IMR-90 (cell line): ENCODE results near the gene ZNF33B. TPM values are rescaled to one million over a fixed set of nuclear protein-coding genes. Genes with fewer than 3 reads are reported as not detected.

Source experiments
- ATAC-seq: fragments of 200-7000 bp; cut with Tn5 transposase; 2 replicates; pipeline ENCODE4 v1.9.1; 2020; ENCODE audit warnings: low read depth, mild to moderate bottlenecking, moderate library complexity
- BruUV-seq: library from RNA; stranded (reverse); fragments of 400-500 nt; replicated peaks from 2 replicates; lab custom pipeline; 2021; lab: Mats Ljungman, UMichigan
- CTCF ChIA-PET: fragments of 300-600 bp; formaldehyde crosslinking; extraction: SDS; loops from one replicate; lab custom pipeline; 2021; ENCODE audit warnings: antibody characterized with exemption; lab: Yijun Ruan, JAX
- POLR2A ChIA-PET: fragments of 300-600 bp; sonication (Branson Sonifier 250); formaldehyde crosslinking; loops from one replicate; lab custom pipeline; 2022; ENCODE audit warnings: antibody characterized with exemption; ENCODE audit not compliant: unreplicated experiment; lab: Charles Lee
- DNase-seq: peaks from one replicate; pipeline ENCODE4 v3.0.0; 2013
- H2AFZ ChIP-seq: replicated peaks from 2 replicates; pipeline ENCODE3; 2013; ENCODE audit warnings: low read length, mild to moderate bottlenecking; ENCODE audit not compliant: poor library complexity
- H2AK5ac ChIP-seq: 2 replicates; pipeline ENCODE4 v1.6.1; 2013; ENCODE audit warnings: low read depth, low read length, inconsistent platforms
- H2AK9ac ChIP-seq: replicated peaks from 2 replicates; pipeline ENCODE3; 2013; ENCODE audit warnings: mild to moderate bottlenecking, low read depth, low read length, moderate library complexity; ENCODE audit not compliant: poor library complexity
- H2BK120ac ChIP-seq: 2 replicates; pipeline ENCODE4 v1.6.1; 2013; ENCODE audit warnings: low read depth, low read length, inconsistent platforms
- H2BK15ac ChIP-seq: 3 replicates; pipeline ENCODE4 v1.6.1; 2013; ENCODE audit warnings: low read depth, low read length, inconsistent platforms
- H2BK20ac ChIP-seq: 2 replicates; pipeline ENCODE4 v1.6.1; 2013; ENCODE audit warnings: low read depth, mild to moderate bottlenecking, inconsistent platforms, low read length, moderate library complexity
- H2BK5ac ChIP-seq: 2 replicates; pipeline ENCODE4 v1.6.1; 2013; ENCODE audit warnings: mild to moderate bottlenecking, low read depth, low read length, inconsistent platforms; ENCODE audit not compliant: poor library complexity, severe bottlenecking
- H3K14ac ChIP-seq: replicated peaks from 2 replicates; pipeline ENCODE4 v1.6.1; 2013; ENCODE audit warnings: low read depth, low read length, inconsistent platforms
- H3K18ac ChIP-seq: 2 replicates; pipeline ENCODE4 v1.6.1; 2013; ENCODE audit warnings: low read depth, low read length, control low read depth
- H3K23ac ChIP-seq: 2 replicates; pipeline ENCODE4 v1.6.1; 2013; ENCODE audit warnings: low read depth, low read length, inconsistent platforms
- H3K27ac ChIP-seq: 2 replicates; pipeline ENCODE4 v1.5.1; 2013; ENCODE audit warnings: mild to moderate bottlenecking, control low read depth, low read length; ENCODE audit not compliant: insufficient read depth
- H3K27me3 ChIP-seq: 2 replicates; pipeline ENCODE4 v1.6.1; 2013; ENCODE audit warnings: low read length; ENCODE audit not compliant: control insufficient read depth, insufficient read depth
- H3K36me3 ChIP-seq: 2 replicates; pipeline ENCODE4 v1.6.1; 2013; ENCODE audit warnings: low read length, mixed read lengths; ENCODE audit not compliant: control insufficient read depth, insufficient read depth
- H3K4ac ChIP-seq: 2 replicates; pipeline ENCODE4 v1.6.1; 2013; ENCODE audit warnings: low read depth, low read length, inconsistent platforms
- H3K4me1 ChIP-seq: 2 replicates; pipeline ENCODE4 v1.6.1; 2013; ENCODE audit warnings: low read length, mixed read lengths; ENCODE audit not compliant: control insufficient read depth, insufficient read depth
- H3K4me2 ChIP-seq: 2 replicates; pipeline ENCODE4 v1.6.1; 2013; ENCODE audit warnings: low read depth, mild to moderate bottlenecking, control low read depth, low read length, moderate library complexity
- H3K4me3 ChIP-seq: 2 replicates; pipeline ENCODE4 v1.5.1; 2013; ENCODE audit warnings: low read depth, mild to moderate bottlenecking, control low read depth, low read length, moderate library complexity; ENCODE audit not compliant: insufficient read depth
- H3K56ac ChIP-seq: 2 replicates; pipeline ENCODE4 v1.6.1; 2013; ENCODE audit warnings: low read length, inconsistent platforms; ENCODE audit not compliant: insufficient read depth; ENCODE audit errors: extremely low read depth
- H3K79me1 ChIP-seq, 2 experiments: 2 replicates each; pipeline ENCODE4 v1.6.1; 2013; ENCODE audit warnings: low read length in 2 of 2, inconsistent platforms in 1 of 2, low read depth in 1 of 2
- H3K9ac ChIP-seq: 2 replicates; pipeline ENCODE4 v1.6.1; 2013; ENCODE audit warnings: low read depth, low read length, control low read depth
- H3K9me1 ChIP-seq: 2 replicates; pipeline ENCODE4 v1.6.1; 2013; ENCODE audit warnings: low read length, inconsistent platforms; ENCODE audit not compliant: insufficient read depth
- H3K9me3 ChIP-seq: 2 replicates; pipeline ENCODE4 v1.6.1; 2013; ENCODE audit warnings: low read length; ENCODE audit not compliant: control insufficient read depth, insufficient read depth
- H4K20me1 ChIP-seq: 2 replicates; pipeline ENCODE4 v1.6.1; 2013; ENCODE audit warnings: low read length, inconsistent platforms; ENCODE audit not compliant: insufficient read depth
- H4K5ac ChIP-seq: 2 replicates; pipeline ENCODE4 v1.6.1; 2013; ENCODE audit warnings: mild to moderate bottlenecking, low read depth, low read length, control low read depth
- H4K8ac ChIP-seq, 2 experiments: 2 replicates each; pipeline ENCODE4 v1.6.1; 2013; ENCODE audit warnings: low read depth in 2 of 2, low read length in 2 of 2, control low read depth in 1 of 2, inconsistent platforms in 1 of 2
- H4K91ac ChIP-seq: 2 replicates; pipeline ENCODE4 v1.6.1; 2013; ENCODE audit warnings: low read depth, low read length, inconsistent platforms; ENCODE audit not compliant: insufficient read depth
- BHLHE40 ChIP-seq: fragments of 150-350 bp; IDR thresholded peaks from 2 replicates; pipeline ENCODE4 v1.6.1; 2016; ENCODE audit warnings: mild to moderate bottlenecking, low read depth, low read length
- CEBPB ChIP-seq: IDR thresholded peaks from 2 replicates; pipeline ENCODE4 v1.6.1; 2012; ENCODE audit warnings: low read depth, low read length, improper control_type of control experiment
- CHD1 ChIP-seq: IDR thresholded peaks from 2 replicates; pipeline ENCODE4 v1.6.1; 2012; ENCODE audit warnings: low read depth, low read length, improper control_type of control experiment
- FOS ChIP-seq: fragments of 150-350 bp; IDR thresholded peaks from 2 replicates; pipeline ENCODE4 v1.6.1; 2016; ENCODE audit warnings: low read depth, low read length
- MAFK ChIP-seq: IDR thresholded peaks from 2 replicates; pipeline ENCODE4 v1.6.1; 2012; ENCODE audit warnings: low read depth, low read length, improper control_type of control experiment
- MAZ ChIP-seq: IDR thresholded peaks from 2 replicates; pipeline ENCODE4 v1.6.1; 2012; ENCODE audit warnings: low read depth, mild to moderate bottlenecking, low read length, improper control_type of control experiment, moderate library complexity, borderline replicate concordance
- MXI1 ChIP-seq: IDR thresholded peaks from 2 replicates; pipeline ENCODE4 v1.6.1; 2012; ENCODE audit warnings: low read depth, mild to moderate bottlenecking, low read length, moderate library complexity, borderline replicate concordance
- NFE2L2 ChIP-seq: fragments of 150-350 bp; IDR thresholded peaks from 2 replicates; pipeline ENCODE4 v1.6.1; 2016; ENCODE audit warnings: low read depth, mild to moderate bottlenecking, low read length
- POLR2A ChIP-seq: IDR thresholded peaks from 2 replicates; pipeline ENCODE4 v1.6.1; 2012; ENCODE audit warnings: mild to moderate bottlenecking, low read depth, low read length
- RAD21 ChIP-seq: IDR thresholded peaks from 2 replicates; pipeline ENCODE4 v1.6.1; 2012; ENCODE audit warnings: low read length, improper control_type of control experiment
- RCOR1 ChIP-seq: IDR thresholded peaks from 2 replicates; pipeline ENCODE4 v1.6.1; 2012; ENCODE audit warnings: mild to moderate bottlenecking, low read length, improper control_type of control experiment; ENCODE audit not compliant: insufficient replicate concordance
- RFX5 ChIP-seq: IDR thresholded peaks from 2 replicates; pipeline ENCODE4 v1.8.0; 2012; ENCODE audit warnings: low read depth, mild to moderate bottlenecking, low read length, moderate library complexity
- SMC3 ChIP-seq: fragments of 150-350 bp; IDR thresholded peaks from 2 replicates; pipeline ENCODE4 v1.6.1; 2016; ENCODE audit warnings: low read depth, mild to moderate bottlenecking, antibody characterized with exemption, low read length, moderate library complexity
- WGBS, 2 experiments: methylation state at CpG; one replicate each; pipeline versions ENCODE4 v1.1.5 to v1.1.7; 2013; ENCODE audit warnings: missing lambda C conversion rate in 2 of 2; ENCODE audit not compliant: insufficient read length in 1 of 2; ENCODE audit errors: extremely low coverage in 2 of 2; 5-methylcytosine and 5-hydroxymethylcytosine counted together
- dilution Hi-C: fragments of 300-500 bp; cut with HindIII; formaldehyde crosslinking; loops from one replicate; pipeline ENCODE4 v1.14.3; 2018; ENCODE audit warnings: low sequenced_read_pairs; ENCODE audit not compliant: unreplicated experiment
- in situ Hi-C: fragments of 300-500 bp; cut with MboI; formaldehyde crosslinking; loops from 3 replicates; pipeline ENCODE4 v1.14.3; 2019; ENCODE audit warnings: low sequenced_read_pairs, inconsistent platforms, mixed read lengths
- intact Hi-C: fragments of 100-400 bp; cut with micrococcal nuclease; formaldehyde crosslinking; loops from 2 replicates; pipeline ENCODE4 v1.10.0; 2022
- polyA plus RNA-seq, 3 experiments: library from polyadenylated mRNA; depleted of rRNA; stranded (reverse); fragments of >200 nt; gene quantifications; 2 replicates each; pipeline ENCODE4 v1.2.3, GENCODE V29; 2012; ENCODE audit warnings: low replicate concordance in 1 of 3
- total RNA-seq: library from RNA; depleted of rRNA; stranded (reverse); fragments of >200 nt; gene quantifications from 2 replicates; pipeline ENCODE4 v1.2.3, GENCODE V29; 2012
- TF ChIP-seq, protein P1 (sequence below): conservative IDR thresholded peaks from 2 replicates; pipeline ENCODE4 v1.5.1; 2012; ENCODE audit warnings: mild to moderate bottlenecking, low read depth, low read length, improper control_type of control experiment
- TF ChIP-seq, protein P2 (sequence below): fragments of 150-350 bp; IDR thresholded peaks from 2 replicates; pipeline ENCODE4 v1.6.1; 2016; ENCODE audit warnings: low read depth, mild to moderate bottlenecking, low read length, moderate library complexity, borderline replicate concordance
- TF ChIP-seq, protein P3 (sequence below): fragments of 150-350 bp; IDR thresholded peaks from 2 replicates; pipeline ENCODE4 v1.6.1; 2017; ENCODE audit warnings: mild to moderate bottlenecking, antibody characterized with exemption, low read length, low read depth

The ZNF33B gene
- total and polyA plus RNA-seq, 2 of the 4 experiments (the other 2 are of a cell fraction) = 2.1 to 4.5 TPM

DNA sequence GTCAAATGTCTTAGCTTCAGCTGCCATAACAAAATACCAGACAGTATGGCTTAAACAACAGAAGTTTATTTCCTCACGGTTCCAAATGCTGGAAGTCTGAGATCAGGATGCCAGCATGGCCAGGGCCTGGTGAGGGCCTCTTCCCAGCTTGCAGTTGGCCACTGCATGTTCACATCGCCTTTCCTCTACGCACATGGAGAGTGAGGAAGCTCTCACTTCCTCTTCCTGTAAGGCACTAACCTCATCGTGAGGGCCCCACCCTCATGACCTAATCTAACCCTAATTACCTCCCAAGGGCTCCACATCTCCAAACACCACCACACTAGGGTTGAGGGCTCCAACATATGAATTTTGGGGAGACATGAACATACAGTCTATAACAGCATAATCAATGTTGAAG, 14.4 kb downstream of the ZNF33B start:
- TF ChIP-seq, protein P1, sequence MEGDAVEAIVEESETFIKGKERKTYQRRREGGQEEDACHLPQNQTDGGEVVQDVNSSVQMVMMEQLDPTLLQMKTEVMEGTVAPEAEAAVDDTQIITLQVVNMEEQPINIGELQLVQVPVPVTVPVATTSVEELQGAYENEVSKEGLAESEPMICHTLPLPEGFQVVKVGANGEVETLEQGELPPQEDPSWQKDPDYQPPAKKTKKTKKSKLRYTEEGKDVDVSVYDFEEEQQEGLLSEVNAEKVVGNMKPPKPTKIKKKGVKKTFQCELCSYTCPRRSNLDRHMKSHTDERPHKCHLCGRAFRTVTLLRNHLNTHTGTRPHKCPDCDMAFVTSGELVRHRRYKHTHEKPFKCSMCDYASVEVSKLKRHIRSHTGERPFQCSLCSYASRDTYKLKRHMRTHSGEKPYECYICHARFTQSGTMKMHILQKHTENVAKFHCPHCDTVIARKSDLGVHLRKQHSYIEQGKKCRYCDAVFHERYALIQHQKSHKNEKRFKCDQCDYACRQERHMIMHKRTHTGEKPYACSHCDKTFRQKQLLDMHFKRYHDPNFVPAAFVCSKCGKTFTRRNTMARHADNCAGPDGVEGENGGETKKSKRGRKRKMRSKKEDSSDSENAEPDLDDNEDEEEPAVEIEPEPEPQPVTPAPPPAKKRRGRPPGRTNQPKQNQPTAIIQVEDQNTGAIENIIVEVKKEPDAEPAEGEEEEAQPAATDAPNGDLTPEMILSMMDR = no peak
- TF ChIP-seq FOS (no peak), BHLHE40 (no peak), MAFK (no peak), SMC3 (no peak), RAD21 (no peak), RCOR1 (no peak), CEBPB (no peak), CHD1 (no peak), MAZ (no peak), NFE2L2 (no peak), MXI1 (no peak), RFX5 (no peak), POLR2A (no peak)
- TF ChIP-seq, protein P2, sequence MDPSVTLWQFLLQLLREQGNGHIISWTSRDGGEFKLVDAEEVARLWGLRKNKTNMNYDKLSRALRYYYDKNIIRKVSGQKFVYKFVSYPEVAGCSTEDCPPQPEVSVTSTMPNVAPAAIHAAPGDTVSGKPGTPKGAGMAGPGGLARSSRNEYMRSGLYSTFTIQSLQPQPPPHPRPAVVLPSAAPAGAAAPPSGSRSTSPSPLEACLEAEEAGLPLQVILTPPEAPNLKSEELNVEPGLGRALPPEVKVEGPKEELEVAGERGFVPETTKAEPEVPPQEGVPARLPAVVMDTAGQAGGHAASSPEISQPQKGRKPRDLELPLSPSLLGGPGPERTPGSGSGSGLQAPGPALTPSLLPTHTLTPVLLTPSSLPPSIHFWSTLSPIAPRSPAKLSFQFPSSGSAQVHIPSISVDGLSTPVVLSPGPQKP = no peak
- TF ChIP-seq, protein P3, sequence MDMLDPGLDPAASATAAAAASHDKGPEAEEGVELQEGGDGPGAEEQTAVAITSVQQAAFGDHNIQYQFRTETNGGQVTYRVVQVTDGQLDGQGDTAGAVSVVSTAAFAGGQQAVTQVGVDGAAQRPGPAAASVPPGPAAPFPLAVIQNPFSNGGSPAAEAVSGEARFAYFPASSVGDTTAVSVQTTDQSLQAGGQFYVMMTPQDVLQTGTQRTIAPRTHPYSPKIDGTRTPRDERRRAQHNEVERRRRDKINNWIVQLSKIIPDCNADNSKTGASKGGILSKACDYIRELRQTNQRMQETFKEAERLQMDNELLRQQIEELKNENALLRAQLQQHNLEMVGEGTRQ = no peak
- Histone ChIP-seq H3K18ac (no peak overlapping the region), H2BK120ac (no peak overlapping the region), H3K56ac (no peak overlapping the region), H3K9me3 (no peaks in the 10 kb centered on the region), H2BK20ac (no peak overlapping the region), H3K9ac (no peak overlapping the region), H2AK9ac (no peak overlapping the region), H3K36me3 (peaks cover 7% of the 10 kb centered on the region; the same call in 1 of the 2 replicates), H3K4me3 (no peak overlapping the region), H3K14ac (no peak overlapping the region), H2AK5ac (no peak overlapping the region), H3K4me2 (no peak overlapping the region), H2AFZ (no peak overlapping the region), H3K27me3 (no peaks in the 10 kb centered on the region), H3K4ac (no peak overlapping the region), H4K91ac (no peak overlapping the region), H3K79me1 (no peaks in the 10 kb centered on the region), H4K8ac (no peak overlapping the region), H4K20me1 (no peaks in the 10 kb centered on the region), H3K27ac (no peak overlapping the region), H4K5ac (no peak overlapping the region), H2BK5ac (no peak overlapping the region), H3K9me1 (no peaks in the 10 kb centered on the region), H2BK15ac (no peak overlapping the region), H3K23ac (no peak overlapping the region), H3K4me1 (no peaks in the 10 kb centered on the region)
- intact Hi-C loops (no loop called here), in situ Hi-C loops (no loop called here), dilution Hi-C loops (no loop called here)
- ChIA-PET CTCF (no interaction called here), POLR2A (no interaction called here)
- no CpG with 5 or more reads among the region's 4 CpGs for WGBS, 2 experiments
- ATAC-seq = no peak
- no TSS peak for BruUV-seq
- no peak for DNase-seq
